Stimulated activated CD4-positive, alpha-beta T cell treated with anti-CD3 and anti-CD28 coated beads, Interleukin-4, amount 100 ng/mL, for 4 hours (primary cell): ENCODE measurements around the gene MLEC.

Experiments used
- DNase-seq, 2 experiments: peaks; one replicate each; pipeline ENCODE4 v3.0.0-alpha.2; 2020

The MLEC gene

GRCh38 chr12:120696626-120697025, 9.7 kb downstream of the MLEC start:
- DNase-seq: no peak

GRCh38 chr12:120697344-120697743, 10.4 kb downstream of the MLEC start:
- DNase-seq: no peak

- DNase-seq: no peak
These were observed 11.7 kb downstream of the MLEC start for GRCh38 chr12:120698665-120699064.

- no peak for DNase-seq
These were observed 12.6 kb downstream of the MLEC start for GRCh38 chr12:120699553-120699952.

GRCh38 chr12:120700886-120701285, 13.9 kb downstream of the MLEC start:
- DNase-seq: no peak

- no peak for DNase-seq
These were observed 15.7 kb downstream of the MLEC start for GRCh38 chr12:120702637-120703036.

GRCh38 chr12:120703311-120703942, 16.5 kb downstream of the MLEC start:
- DNase-seq: no peak

- no peak for DNase-seq
These were observed 18.7 kb downstream of the MLEC start for GRCh38 chr12:120705618-120706017.

- no peak for DNase-seq
These were observed 19.1 kb downstream of the MLEC start for GRCh38 chr12:120706029-120706428.

- no peak for DNase-seq
These were observed 21.7 kb downstream of the MLEC start for GRCh38 chr12:120708651-120709050.

GRCh38 chr12:120710031-120710804, 23.3 kb downstream of the MLEC start, which contains the start of gene UNC119B:
Gene UNC119B (plus strand): TSS chr12:120710458. CDS start chr12:120710475, 17 bp downstream.
- DNase-seq: peak; percentile 75 to 79

GRCh38 chr12:120710805-120711296, 23.9 kb downstream of the MLEC start:
- DNase-seq: peak in 1 of 2 experiments; percentile 25

GRCh38 chr12:120711411-120711810, 24.5 kb downstream of the MLEC start:
- no peak for DNase-seq

- no peak for DNase-seq
These were observed 25.7 kb downstream of the MLEC start for GRCh38 chr12:120712610-120713009.

GRCh38 chr12:120713861-120714482, 27.0 kb downstream of the MLEC start:
- DNase-seq: peak; percentile 49 to 67

- DNase-seq: no peak
These were observed 31.1 kb downstream of the MLEC start for GRCh38 chr12:120718055-120718454.

- no peak for DNase-seq
These were observed 32.1 kb downstream of the MLEC start for GRCh38 chr12:120719072-120719471.

- no peak for DNase-seq
These were observed 32.7 kb downstream of the MLEC start for GRCh38 chr12:120719496-120720233.

- no peak for DNase-seq
These were observed 33.5 kb downstream of the MLEC start for GRCh38 chr12:120720234-120720986.

GRCh38 chr12:120720987-120721801, 34.2 kb downstream of the MLEC start:
- no peak for DNase-seq

- no peak for DNase-seq
These were observed 34.9 kb downstream of the MLEC start for GRCh38 chr12:120721866-120722265.
